Activated CD8-positive, alpha-beta memory T cell treated with anti-CD3 and anti-CD28 coated beads, Interleukin-2, amount 50 U/mL, for 4 hours (primary cell): ENCODE data around the gene TPSG1.
"Not testable (repeated sequence)": the region's sequence is repeated elsewhere in the genome, so short reads cannot be mapped to it uniquely, and the experiment has no call there.

ENCODE experiments used
- DNase-seq: peaks from one replicate; pipeline ENCODE4 v3.0.0-alpha.2; 2020

TPSG1 gene

DNA sequence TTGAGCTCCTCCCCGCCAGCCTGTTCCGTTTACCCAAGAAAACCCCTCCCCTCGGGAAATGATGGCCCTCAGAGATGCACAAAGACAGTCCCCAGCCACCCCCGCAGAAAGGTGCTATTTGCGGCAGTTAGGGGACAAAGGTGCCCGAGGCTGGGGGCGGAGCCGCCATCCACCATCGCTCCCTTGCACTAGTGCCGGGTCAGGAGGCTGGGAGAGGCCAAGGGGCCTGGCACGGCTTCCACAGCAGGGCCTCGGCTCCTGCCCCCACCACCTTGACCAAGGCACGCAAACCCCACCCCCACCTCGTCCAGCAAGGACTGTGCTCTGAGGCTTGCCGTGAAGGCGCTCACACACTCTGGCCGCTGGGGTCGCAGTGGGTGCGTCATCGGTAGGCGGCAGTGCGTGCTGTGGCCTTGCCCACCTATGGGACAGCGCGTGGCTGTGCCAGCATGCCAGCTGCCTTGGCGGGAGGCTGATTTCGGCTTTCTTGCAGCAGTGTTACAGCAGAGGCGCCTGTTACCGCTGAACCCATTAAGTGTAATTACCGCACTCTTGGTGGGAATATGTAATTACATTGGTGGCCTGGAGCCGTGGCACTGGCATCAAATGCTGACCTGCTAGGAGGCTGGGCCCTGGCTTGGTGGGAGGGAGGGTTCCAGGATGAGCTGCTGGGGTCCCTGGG lies 31.8 kb downstream of the TPSG1 start:
- no peak for DNase-seq

DNA sequence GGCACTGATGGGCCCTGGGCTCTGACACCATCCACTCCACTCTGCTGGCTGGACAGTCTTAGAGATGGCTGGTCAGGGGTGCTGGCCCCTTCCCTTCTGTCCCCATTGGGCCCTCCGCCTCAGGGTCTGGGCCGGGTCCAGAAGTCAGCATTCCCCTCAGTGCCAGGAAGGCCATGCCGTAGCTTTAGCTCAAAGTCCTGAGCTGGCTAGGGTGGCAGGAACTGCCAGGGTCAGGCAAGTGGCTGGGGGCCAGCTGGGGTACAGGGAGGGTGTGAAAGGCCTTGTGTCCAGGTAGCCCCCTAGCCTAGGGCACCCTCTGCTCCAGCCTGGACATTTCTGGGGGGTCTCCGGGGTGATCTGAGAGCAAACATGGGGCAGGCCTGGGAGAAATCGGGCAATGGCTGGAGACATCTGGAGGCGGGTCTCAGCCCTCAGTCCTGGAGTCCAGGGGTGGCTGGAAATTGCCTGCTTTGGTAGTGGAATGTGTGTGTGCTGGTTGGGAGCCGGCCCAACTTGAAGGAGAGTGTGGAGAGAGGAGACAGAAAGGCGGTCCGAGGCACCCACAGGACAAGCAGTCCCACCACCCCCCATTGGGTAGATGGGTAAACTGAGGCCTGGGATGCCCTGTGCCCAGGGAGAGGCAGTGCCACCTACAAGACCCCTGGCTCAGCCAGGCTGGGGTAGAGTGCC lies 32.5 kb downstream of the TPSG1 start:
- DNase-seq: no peak

DNA sequence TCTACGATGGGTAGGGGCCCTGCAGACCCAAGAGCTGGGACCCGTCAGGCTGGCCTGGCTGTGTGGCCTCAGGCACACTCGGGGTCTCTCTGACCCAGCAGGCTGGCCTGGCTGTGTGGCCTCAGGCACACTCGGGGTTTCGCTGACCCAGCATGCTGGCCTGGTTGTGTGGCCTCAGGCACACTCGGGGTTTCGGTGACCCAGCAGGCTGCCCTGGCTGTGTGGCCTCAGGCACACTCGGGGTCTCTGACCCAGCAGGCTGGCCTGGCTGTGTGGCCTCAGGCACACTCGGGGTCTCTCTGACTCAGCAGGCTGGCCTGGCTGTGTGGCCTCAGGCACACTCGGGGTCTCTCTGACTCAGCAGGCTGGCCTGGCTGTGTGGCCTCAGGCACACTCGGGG lies 34.3 kb downstream of the TPSG1 start:
- not testable (repeated sequence) for DNase-seq

DNA sequence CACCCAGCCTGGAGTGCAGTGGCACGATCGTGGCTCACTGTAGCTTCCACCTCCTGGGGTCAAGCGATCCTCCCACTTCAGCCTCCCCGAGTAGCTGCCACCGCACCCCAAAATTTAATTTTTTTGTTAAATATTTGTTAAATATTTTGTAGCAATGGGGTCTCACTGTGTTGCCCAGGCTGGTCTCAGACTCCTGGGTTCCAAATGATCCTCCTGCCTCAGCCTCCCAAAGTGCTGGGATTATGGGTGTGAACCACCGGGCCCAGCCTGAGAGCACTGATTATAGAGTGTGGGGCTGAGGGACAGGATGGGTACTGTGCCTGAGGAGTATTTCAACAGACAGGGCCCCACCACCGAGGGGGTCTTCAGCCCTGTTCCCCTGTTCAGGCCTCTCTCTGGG lies 35.6 kb downstream of the TPSG1 start:
- no peak for DNase-seq

DNA sequence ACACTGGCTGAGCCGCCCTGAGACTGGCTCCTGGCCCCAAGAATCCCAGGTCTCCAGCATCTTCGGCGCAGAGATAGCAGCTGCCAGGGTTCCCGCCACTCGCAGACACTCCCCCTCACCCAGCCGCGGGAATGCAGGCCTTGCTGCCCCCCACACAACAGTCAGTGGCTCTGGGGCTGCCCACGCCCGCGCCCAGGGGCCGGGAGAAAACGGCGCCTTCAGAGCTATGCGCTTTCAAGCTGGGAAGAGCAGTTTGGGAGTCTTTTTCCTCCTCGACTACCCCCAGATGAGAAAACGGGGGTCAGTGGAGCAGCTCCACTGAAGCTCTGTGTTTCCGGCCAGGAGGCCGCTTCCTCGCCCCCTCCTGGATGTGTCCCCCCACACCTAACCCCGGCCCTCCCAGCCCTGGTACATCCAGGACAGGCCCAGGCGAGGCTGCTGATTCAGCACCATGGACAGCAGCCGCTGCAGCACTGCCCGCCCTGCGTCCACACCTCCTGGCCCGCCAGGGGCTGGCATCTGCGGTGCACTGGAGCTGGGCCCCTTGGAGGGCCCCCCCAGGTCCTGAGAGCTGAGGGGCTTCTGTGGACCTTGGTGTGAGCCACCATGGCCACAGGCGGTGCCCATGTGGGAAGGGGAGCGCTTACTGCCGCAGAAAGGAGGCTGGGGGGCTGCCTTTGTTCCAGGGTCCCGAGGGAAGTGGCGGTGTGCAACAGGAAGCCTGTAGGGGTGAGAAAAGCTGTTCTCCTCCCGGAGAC lies 36.5 kb downstream of the TPSG1 start:
- DNase-seq: peak; percentile 49

GRCh38 chr16:1185460-1186207 lies 39.4 kb downstream of the TPSG1 start:
- DNase-seq: not testable (repeated sequence)

DNA sequence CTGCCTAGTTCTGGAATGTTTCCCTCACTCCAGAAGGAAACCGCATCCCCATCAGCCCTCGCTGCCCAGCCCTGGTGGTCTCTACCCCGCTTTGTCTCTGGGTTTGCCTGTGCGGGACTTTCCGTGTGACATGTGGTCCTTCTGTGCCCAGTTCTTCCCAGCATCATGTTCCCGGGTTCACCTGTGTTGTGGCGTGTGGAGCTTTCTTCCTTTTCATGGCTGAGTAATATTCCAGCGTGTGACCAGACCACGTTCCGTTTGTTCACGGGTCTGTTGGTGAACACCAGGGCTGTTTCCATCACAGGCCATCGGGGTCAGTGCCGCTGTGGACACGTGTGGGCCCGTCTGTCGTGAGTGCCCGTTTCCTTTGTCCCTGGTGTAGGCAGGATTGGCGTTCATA lies 40.1 kb downstream of the TPSG1 start:
- DNase-seq: no peak

GRCh38 chr16:1184156-1184868 lies 40.8 kb downstream of the TPSG1 start:
- DNase-seq: no peak

GRCh38 chr16:1182950-1183907 lies 41.8 kb downstream of the TPSG1 start:
- no peak for DNase-seq

- DNase-seq: no peak
Observed at GRCh38 chr16:1182316-1182671, 42.8 kb downstream of the TPSG1 start.

- DNase-seq: no peak
Observed at GRCh38 chr16:1181404-1182315, 43.4 kb downstream of the TPSG1 start.

GRCh38 chr16:1180549-1181403 lies 44.3 kb downstream of the TPSG1 start:
- DNase-seq: no peak

DNA sequence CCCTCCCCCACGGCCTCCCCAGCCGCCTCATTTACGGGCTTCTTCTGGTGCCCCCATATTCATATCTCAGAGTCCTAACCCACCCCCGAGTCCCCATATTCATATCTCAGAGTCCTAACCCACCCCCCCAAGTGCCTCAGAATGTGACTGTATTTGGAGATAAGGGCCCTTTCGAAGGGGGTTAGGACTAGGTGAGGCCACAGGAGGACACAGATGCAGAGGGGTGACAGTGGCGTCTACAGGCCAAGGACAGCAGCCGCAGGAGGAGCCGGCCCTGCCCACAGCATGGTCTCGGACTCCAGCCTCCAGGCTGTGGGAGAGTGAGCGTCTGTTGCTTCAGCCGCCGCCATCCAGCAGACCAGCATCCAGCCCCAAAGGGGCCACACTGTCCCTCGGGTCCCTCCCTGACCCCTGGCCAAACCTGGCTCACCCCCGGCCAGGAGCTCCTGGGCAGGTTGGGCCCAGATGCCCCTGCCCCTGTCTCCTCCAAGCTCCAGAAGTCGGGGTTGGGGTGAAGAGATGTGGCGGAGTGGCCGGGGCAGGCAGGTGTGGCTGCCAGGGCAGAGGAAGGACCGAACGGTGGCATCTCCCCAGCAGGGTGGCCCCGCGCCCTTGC lies 46.7 kb downstream of the TPSG1 start:
- DNase-seq: no peak

DNA sequence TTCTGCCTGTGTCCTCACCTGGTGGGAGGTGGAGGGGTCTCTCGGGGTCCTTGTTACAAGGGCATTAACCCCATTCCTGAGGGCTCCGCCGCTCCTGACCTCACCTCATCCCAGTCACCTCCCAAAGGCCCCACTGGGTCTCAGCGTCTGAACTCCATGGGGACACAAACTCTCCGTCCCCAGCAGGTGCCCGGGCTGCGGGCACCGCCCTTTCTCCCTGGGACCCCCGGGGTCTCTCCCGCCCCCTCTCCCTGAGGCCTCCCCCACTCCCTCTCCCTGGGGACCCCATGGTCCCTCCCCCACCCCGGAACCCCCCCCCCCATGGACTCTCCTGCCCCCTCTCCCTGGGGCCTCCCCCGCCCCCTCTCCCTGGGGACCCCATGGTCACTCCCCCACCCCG lies 47.3 kb downstream of the TPSG1 start:
- DNase-seq: no peak

- DNase-seq: no peak
Observed at GRCh38 chr16:1177053-1177452, 48.0 kb downstream of the TPSG1 start.

- DNase-seq: no peak
Observed at GRCh38 chr16:1176280-1176897, 48.7 kb downstream of the TPSG1 start.

- DNase-seq: no peak
Observed at GRCh38 chr16:1175566-1176279, 49.3 kb downstream of the TPSG1 start.
